RPMI7951 (cell line): ENCODE results near the gene SSRP1. TPM values are rescaled to one million over a fixed set of nuclear protein-coding genes. Genes with fewer than 3 reads are reported as not detected.
A peak's percentile ranks its signal among the peaks of the same experiment; 100 is the strongest.
"Not testable (repeated sequence)": the region's sequence is repeated elsewhere in the genome, so short reads cannot be mapped to it uniquely, and the experiment has no call there.

Experiments used
- DNase-seq: peaks from one replicate; pipeline ENCODE4 v3.0.0-alpha.2; 2012; ENCODE audit warnings: low read depth
- total RNA-seq: library from RNA; depleted of rRNA; stranded (reverse); fragments of >200 nt; shearing (Covaris generic); gene quantifications from 2 replicates; pipeline ENCODE4 v1.2.3, GENCODE V29; 2014; rRNA removed

Gene SSRP1, protein sequence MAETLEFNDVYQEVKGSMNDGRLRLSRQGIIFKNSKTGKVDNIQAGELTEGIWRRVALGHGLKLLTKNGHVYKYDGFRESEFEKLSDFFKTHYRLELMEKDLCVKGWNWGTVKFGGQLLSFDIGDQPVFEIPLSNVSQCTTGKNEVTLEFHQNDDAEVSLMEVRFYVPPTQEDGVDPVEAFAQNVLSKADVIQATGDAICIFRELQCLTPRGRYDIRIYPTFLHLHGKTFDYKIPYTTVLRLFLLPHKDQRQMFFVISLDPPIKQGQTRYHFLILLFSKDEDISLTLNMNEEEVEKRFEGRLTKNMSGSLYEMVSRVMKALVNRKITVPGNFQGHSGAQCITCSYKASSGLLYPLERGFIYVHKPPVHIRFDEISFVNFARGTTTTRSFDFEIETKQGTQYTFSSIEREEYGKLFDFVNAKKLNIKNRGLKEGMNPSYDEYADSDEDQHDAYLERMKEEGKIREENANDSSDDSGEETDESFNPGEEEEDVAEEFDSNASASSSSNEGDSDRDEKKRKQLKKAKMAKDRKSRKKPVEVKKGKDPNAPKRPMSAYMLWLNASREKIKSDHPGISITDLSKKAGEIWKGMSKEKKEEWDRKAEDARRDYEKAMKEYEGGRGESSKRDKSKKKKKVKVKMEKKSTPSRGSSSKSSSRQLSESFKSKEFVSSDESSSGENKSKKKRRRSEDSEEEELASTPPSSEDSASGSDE
- total RNA-seq = 105 and 106 TPM in 2 replicates

DNA sequence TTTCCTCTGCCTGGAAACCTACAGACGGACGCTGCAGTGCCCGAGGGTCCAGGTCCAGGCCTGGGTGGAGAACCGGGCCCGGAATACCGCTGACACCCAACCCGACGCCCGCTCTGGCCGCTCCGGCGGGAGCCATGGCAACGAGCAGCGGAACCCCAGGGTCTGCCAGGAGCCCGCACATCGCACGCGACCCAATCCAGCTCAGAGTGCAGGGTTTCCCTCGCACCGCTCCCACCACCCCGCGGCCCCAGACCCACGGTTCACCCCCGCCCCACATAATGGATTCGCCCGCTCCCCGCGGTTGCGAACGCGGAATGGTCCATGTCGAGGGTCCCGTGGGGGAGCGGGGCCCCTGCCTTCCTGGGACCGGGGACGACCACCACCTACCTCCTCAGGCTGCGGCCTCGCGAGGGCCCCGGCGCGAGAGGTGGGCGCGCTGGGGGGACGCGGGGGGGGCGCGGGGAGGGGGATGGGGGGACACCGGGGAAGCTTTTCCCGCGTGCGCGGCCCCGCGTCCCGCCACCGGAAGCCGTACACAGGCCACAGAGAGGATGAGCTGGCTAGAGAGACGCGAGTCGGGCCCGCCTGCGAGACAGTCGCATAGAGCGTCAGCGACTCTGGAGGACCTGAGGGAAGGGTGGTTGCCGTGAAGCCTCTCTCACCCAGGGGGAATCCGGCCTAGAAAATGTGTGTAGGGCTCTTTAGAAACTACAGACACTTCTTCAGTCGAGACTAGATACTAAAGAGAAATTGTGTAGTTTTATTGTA lies at the start of gene SSRP1:
TSS of gene SSRP1 (minus strand) at position 550 of the 768 bp plus-strand sequence. CDS start 771 bp downstream, outside the sequence.
- DNase-seq = peak; percentile 85

DNA sequence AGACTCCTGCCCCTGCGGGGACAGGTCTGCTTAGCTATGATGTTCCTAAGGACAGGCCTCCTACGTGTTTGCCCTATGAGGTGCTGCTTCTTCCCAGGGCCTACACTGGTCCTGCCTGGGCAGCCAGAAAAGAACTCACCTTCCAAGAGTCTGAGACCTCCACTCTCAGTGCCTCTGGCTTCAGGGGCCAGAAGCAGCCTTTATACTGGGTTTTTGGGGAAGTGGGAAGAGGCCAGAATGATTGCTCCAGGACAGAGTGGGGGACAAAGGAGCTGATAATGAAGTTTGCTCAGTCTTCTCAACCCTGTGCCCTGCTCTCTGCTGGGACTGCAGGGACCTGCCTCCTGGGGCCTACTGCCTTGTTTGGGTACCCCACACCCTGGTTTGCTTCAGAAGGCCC lies 45.3 kb upstream of the SSRP1 start, which contains the start of gene PRG3:
TSS of gene PRG3 (minus strand) at position 176 of the 400 bp plus-strand sequence. CDS start 442 bp downstream, outside the sequence.
- DNase-seq = no peak

DNA sequence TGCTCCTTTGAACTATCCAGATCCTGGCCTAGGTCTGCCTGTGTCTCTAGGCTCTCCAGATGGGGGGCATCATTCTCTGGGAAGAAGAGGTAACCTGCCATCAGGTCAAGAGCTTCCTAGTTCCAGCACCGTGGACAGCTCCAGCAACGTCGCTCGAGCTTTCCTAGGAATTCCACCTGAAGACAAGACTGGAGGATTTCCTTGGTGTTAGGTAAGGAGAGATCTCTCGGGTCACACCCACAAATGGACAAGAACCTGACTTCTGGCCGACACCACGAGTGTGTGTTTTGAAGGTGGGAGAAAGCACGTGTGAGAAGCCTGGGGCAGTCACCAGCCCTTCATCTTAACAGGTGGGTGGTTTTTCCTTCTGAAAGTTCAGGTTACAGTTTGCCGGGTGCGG lies 44.0 kb upstream of the SSRP1 start:
- DNase-seq = peak; percentile 17

DNA sequence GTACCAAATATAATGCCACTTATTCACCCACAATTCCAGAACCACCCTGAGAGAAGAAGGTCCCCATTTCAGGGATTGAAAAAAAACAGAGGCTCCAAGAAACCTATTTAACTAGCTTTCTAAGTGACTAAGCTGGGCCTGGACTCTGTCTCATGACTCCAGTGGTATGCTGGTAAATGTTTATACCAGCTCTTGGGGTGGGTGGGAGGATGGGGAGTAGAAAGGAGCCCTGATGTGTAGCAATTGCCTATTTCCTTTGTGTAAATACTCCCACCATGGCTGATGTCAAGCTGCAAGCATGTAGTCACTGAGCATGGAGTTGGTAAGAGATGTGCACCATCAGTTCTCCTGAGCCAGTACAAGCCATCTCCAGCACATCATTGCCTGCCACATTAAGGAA lies 42.5 kb upstream of the SSRP1 start:
- no peak for DNase-seq

DNA sequence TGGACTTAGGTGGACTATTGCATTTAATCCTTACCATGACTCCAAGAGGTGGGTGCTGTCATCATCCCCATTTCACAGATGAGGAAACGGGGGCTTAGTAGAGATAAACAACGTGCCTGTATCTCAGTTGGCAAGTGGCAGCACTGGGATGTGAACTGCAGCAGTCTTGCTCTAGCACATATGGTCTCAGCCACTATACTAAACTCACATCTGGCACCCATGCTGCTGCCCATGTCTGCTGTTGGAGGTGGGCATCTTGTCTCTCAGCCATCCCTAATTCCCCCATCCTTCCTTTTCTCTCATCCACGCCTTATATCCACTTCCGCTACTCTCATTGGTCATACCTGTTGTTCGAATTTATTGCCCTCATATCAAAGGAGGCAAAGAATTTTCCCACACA lies 41.4 kb upstream of the SSRP1 start:
- DNase-seq = no peak

DNA sequence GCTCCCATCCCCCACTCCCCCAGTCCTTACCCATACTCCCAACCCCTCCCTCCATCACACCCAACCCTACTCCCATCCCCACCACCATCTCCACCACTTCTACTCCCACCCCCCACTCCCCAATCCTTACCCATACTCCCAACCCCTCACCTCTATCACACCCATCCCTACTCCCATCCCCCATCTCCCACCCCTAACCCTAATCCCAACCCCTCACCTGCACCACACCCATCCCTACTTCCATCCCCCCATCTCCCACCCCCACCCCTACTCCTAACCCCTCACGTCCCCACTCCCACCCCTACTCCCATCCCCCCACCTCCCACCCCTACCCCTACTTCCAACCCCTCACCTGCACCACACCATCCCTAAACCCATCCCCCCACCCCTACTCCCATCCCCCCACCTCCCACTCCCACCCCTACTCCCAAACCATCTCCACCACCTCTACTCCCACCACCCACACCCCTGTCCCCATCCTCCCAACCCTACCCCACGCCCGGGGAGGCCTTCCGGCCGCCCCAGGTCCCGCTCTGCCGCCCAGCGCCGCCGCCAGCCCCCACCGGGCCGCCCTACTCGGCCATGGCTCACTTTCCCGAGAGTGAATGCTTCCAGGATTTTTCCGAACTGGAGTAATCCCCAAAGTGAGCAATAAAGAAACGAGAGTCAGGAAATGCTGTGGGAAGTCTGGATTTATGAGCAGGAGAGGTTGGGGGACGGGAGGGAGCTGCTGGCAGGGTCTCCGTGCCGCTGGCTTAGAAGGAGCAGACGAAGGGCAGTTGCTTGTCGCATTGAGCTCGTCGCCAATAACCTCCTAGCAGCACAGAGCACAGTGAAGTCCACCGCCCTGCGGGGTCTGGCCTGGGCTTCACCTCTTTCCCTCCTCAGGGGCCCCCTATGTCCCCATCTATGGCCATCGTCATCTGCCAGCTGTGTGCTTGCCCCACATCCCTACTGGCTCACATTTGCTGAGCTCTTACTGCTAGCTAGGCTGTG lies 40.7 kb upstream of the SSRP1 start:
- no peak for DNase-seq

DNA sequence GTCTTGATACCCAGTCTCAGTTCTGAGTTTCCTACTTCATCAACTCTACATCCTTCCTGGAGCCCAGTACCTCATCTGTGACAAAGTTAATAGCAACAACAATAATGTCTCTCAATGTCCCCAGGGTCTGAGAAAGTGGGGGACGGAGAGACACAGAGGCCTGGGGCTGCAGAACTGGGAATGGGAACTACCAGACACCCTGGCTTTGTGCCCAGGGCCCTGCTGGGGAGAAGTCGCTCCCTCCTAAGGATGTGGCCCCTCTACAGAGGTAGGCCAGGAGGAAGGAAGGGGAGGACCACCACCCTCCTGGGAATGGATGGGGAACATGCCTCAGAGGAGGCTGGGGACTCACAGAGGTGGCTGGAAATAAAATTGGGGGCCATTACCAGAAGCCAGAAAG lies 39.8 kb upstream of the SSRP1 start:
- no peak for DNase-seq

DNA sequence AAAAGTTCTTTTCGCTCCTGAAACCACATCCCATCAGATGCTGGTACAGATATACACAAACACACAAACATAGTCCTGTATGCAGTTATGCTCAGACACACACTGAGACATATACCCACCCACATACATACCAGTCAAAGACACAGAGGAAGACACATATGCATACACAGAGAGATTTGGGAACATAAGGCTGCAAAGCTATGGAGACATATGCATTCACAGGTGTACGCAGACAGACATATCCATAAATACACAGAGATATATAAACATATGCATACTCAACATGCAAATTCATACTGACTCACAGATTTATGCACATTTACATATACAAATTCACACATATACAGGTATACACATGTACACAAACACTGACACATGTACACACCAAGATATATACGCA lies 39.3 kb upstream of the SSRP1 start:
- DNase-seq = no peak

DNA sequence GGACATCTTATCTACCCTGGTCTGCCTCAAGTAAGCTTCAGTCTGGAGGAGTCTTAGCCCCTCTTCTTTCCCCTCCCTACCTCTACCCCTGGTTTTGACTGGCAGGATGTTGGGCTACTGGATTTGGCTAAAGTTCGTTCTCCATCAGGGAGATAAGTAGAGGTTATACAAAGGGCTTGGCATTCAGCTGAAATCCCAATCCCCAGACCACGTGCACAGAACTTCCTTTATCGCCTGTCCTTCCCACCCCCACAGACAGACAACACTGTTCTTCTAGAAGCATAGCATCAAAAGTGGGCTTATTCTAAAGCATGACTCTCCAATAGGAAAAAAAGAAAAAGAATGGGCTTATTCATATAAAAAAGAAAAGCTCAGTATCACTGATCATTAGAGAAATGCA lies 37.5 kb upstream of the SSRP1 start:
- no peak for DNase-seq

DNA sequence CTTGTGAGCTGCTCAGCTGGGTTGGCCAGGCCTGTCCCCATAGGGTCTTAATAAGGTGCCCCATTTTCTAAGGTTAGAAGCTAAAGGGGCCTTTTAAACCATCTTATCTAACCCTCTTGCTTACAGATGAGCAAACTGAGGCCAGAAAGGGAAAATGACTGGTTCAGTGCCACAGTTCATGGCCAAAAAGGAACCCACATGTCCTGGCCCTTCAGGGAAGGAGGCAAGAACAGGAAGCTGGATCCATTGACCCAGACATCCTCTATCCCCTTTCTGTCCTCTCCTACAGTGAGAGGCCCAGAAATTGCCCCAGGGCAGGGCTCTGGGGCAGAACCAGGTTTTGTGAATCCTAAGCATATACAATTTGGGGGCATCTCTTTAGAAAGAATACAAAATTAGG lies 35.2 kb upstream of the SSRP1 start:
- DNase-seq = no peak

DNA sequence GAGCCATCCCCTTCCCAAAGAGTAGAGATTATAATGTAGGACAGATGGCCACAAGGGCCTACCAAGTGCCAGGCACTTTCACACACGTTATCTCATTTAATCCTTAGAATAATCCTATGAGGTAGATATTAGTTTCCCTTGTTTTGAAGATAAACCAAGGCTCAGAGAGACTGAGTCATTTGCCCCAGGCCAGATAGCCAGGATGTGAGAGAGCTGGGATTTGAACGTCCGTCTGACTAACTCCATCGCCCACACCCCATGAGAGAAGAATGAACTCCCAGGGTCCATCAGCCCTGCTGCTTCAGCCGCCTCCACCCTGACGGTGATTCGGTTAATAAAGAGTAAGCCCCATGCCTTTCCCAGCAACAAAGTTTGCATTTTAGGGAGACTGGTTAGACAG lies 34.6 kb upstream of the SSRP1 start:
- DNase-seq = peak; percentile 74

DNA sequence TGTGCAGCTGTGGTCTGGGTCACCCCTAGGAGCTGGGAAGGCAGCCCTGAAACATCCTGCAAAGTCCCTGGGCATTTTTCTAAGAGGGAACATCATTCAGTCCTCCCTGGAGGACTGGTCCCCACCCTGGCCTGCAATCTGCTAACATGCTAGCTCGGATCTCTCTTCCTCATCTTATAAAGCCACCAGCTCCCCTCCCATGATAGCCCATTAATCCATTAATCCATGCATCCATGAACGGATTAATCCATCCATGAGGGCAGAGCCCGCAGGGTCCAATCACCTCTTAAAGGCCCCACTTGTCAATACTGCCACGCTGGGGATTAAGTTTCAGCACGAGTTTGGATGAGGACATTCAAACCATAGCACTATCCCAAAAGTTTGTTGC lies 33.1 kb upstream of the SSRP1 start:
- DNase-seq = no peak

DNA sequence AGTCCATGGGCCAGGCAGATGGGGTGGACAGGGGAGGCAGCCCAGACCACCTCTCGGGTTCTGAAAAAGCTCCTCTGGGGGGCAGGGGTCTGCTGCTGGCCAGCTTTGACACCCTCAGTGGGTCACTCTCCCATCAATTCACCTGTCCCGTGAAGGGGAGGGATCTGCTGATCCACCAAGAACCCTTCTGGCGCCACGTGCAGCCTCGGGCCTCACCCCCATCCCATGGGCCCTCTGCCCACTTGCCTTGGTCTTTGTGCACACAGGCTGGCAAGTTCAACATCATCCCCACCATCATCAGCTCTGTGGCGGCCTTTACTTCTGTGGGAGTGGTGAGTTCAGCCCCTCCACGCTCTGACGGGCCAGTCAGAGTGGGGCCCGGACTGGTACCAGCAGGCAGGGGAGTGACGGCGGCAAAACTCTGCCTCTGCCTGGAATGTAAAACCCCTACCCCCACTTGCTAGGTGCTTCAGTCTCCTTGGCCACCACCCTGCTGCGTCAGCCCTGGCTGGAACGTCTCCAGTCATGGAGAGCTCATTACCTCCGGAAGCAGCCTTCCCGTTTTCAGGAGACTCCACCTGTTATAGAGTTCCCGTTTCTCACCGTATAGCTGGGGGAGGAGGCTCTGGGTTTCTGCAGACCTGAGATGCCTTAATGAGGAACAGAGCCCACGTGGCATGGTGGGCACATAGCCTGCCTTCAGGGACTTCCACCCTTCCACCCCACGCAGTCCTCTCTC lies 32.6 kb upstream of the SSRP1 start:
- no peak for DNase-seq

DNA sequence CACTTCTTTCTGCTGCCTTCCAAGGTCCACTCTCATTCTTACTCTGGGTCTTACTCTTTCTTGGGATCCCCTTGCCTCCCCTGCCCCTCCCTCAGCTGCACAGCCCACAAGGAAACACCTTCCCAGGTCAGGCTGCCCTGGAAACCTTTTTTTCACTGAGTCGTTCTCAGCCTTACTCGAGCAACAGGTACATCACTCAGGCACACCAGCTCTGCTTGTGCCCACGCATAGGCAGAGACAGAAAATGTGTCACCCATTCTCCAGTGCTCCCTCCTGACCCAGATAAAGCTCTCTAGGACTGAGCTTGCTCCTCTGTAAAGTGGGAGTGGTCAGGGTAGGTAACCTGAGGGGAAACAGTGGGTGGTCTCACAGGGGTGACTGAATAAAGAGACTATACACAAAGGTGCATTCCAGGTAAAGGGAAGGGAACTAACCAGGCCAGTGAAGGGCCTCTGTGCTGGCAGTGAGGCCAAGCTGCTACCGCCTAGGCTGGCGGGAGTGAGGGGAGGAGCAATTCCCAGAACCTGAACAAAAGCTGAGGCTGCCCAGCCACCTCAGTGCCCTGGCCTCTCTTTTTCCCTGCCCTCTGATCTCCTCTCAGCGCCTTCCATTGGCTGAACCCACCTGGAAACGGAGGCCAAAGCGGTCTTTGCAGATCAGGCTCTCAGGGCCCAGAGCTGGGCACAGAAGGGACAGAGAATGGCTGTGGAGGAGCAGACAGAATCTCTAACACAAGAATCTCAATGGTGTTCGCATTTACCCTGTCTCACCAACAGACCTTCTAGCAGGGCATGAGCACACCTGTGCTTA lies 29.4 kb upstream of the SSRP1 start:
- no peak for DNase-seq

DNA sequence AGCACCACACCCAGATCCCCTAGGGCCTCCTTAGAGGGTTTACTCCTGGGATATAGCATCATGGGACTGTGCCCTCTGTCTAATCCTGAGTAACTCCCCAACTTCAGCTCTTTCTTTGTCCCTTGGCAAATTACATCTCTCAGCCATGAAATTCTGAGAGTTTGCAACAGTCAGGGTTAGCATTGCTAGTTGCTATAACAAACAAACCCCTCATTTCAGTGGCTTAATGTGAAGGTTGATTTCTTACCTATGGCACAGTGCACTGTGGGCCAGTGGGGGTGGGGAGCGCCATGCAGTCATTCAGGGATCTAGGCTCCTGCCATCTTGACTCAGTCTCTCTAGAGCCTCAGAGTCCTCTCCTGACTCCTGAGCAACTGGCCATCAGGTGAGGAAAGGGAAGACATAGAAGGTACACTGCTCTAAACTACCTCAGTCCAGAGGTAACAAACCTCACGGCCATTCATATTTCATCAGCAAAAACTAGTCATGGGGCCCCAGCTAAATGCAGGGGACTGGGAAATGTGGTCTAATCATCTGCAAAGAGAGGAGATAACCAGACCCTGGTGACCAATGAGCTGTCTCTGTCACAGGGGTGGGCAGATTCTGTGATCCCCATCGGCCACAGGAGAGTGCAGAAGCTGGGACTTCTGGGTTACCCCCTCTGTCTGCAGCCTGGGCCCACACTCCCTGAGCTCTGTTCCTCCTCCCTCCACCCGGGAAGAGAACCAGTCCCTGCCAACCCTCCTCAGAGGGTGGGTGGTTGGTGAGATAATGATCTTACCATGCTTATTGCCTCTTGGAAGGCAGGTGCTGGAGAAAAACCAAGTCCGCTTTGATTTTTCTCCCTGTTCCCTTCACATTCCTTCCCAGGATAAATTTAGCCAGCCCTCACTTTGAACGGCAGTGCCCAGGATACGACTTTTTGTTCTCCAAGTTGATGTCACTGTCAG lies 27.7 kb upstream of the SSRP1 start:
- DNase-seq = no peak

DNA sequence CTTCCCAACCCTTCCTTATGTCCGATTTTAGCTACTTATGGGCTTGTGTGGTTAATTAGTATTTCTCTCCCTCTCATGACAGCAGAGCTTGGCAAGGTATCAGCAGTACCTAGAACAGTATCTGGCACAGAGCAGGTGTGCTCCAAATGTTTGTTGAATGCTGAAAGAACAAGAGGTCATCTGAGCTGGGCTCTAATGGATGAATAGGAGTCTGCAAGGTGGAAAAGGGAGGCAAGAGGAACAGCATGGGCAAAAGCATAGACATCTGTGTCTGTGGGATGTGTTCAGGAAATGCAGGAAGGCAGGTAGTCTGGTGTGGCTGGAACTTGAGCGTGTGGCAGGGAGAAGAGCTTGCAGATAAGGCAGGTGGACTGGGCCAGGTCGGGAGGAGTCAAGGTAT lies 26.2 kb upstream of the SSRP1 start:
- DNase-seq = no peak

DNA sequence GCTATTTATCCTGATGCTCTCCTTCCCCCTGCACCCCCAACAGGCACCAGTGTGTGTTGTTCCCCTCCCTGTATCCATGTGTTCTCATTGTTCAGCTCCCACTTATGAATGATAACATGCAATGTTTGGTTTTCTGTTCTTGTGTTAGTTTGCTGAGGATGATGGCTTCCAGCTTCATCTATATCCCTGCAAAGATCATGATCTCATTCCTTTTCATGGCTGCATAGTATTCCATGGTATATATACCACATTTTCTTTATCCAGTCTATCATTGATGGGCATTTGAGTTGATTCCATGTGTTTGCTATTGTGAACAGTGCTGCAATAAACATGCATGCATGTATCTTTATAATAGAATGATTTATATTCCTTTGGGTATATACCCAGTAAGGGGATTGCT lies 25.7 kb upstream of the SSRP1 start:
- not testable (repeated sequence) for DNase-seq

DNA sequence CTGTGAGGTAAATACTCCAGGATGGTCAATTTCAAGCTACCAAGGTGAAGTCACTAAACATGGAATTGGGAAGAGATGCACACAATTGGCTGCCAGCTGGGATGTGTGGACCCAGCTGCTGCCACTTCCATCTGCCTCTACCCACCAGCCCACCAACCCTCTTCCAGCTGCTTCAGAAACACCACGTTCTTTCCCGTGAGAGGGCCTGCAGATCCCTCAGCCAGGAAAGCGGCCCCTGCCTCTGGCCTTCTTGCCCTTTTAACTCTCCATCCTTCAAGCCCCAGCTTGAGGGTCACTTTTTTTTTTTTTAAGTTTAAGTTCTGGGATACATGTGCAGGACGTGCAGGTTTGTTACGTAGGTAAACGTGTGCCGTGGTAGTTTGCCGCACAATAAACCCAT lies 25.3 kb upstream of the SSRP1 start:
- DNase-seq = no peak
